UCSD-AML1 (cell line): ENCODE results near the gene ARL5C.

Experiments used
- DNase-seq: peaks from one replicate; lab custom pipeline; 2025; ENCODE audit not compliant: unreplicated experiment; lab: John Stamatoyannopoulos, UW

ARL5C gene

GRCh38 chr17:39110435-39111136 lies 55.4 kb downstream of the ARL5C start:
- DNase-seq, result no peak

- DNase-seq, result no peak
These were observed 57.2 kb downstream of the ARL5C start for GRCh38 chr17:39108461-39109375.

GRCh38 chr17:39107973-39108372 lies 58.0 kb downstream of the ARL5C start:
- DNase-seq, result no peak

- no peak for DNase-seq
These were observed 58.8 kb downstream of the ARL5C start for GRCh38 chr17:39107155-39107554.
